Measurements from ENCODE around the gene ZNF446.
"Not testable (repeated sequence)": the region's sequence is repeated elsewhere in the genome, so short reads cannot be mapped to it uniquely, and the experiment has no call there.

ZNF446 gene

GRCh38 chr19:58483776-58484175, 7.6 kb downstream of the ZNF446 start:
- no peak for DNase-seq (ENCODE audit: extremely low read depth, insufficient read length)

GRCh38 chr19:58484349-58484748, 8.2 kb downstream of the ZNF446 start:
- TF ChIP-seq, protein P1, sequence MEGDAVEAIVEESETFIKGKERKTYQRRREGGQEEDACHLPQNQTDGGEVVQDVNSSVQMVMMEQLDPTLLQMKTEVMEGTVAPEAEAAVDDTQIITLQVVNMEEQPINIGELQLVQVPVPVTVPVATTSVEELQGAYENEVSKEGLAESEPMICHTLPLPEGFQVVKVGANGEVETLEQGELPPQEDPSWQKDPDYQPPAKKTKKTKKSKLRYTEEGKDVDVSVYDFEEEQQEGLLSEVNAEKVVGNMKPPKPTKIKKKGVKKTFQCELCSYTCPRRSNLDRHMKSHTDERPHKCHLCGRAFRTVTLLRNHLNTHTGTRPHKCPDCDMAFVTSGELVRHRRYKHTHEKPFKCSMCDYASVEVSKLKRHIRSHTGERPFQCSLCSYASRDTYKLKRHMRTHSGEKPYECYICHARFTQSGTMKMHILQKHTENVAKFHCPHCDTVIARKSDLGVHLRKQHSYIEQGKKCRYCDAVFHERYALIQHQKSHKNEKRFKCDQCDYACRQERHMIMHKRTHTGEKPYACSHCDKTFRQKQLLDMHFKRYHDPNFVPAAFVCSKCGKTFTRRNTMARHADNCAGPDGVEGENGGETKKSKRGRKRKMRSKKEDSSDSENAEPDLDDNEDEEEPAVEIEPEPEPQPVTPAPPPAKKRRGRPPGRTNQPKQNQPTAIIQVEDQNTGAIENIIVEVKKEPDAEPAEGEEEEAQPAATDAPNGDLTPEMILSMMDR (IDR thresholded peaks at IDR 0.05; ENCODE audit: insufficient read depth, low read length, poor library complexity, severe bottlenecking), result peak; percentile 11
- H3K27me3 ChIP-seq (replicated peaks; ENCODE audit: control insufficient read depth, insufficient read depth, low read length); H3K4me3 ChIP-seq (replicated peaks; ENCODE audit: low read depth, low read length); H3K36me3 ChIP-seq (ENCODE audit: control insufficient read depth, insufficient read depth, low read length); DNase-seq (ENCODE audit: extremely low read depth, insufficient read length): not testable (repeated sequence)

More at GRCh38 chr19:58483776-58484175, 7.6 kb downstream of the ZNF446 start:
- TF ChIP-seq, protein P1 (IDR thresholded peaks at IDR 0.05; ENCODE audit: insufficient read depth, low read length, poor library complexity, severe bottlenecking), result no peak
- Histone ChIP-seq H3K4me3 (replicated peaks; ENCODE audit: low read depth, low read length) (no peak overlapping the region), H3K27me3 (replicated peaks; ENCODE audit: control insufficient read depth, insufficient read depth, low read length) (no peaks in the 10 kb centered on the region), H3K36me3 (ENCODE audit: control insufficient read depth, insufficient read depth, low read length) (peaks cover 6% of the 10 kb centered on the region; the same call in 1 of the 2 replicates)

DNA sequence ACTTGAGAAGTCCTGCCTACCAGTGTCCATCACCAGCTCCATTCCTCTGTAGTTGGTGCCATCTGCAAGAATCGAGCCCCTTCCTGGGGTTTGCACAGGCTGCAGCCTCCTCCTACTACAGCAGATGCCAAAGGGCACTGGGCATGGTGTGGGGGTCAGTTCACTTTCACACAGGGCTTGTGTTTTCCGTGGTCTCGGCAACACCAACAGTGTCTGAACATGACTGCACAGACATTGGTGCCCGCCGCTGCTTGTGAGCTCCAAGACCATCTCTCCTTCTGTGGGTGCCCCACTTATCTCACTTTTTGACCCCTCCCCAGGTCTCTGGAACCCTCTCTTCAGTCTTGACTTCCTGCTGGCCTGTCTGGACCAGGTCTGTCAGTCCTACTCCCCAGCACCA, 15.2 kb downstream of the ZNF446 start:
- no peaks in the 10 kb centered on the region for H3K36me3 ChIP-seq (ENCODE audit: control insufficient read depth, insufficient read depth, low read length)
- TF ChIP-seq, protein P1 (IDR thresholded peaks at IDR 0.05; ENCODE audit: insufficient read depth, low read length, poor library complexity, severe bottlenecking), result no peak
- no peaks in the 10 kb centered on the region for H3K27me3 ChIP-seq (replicated peaks; ENCODE audit: control insufficient read depth, insufficient read depth, low read length)
- H3K4me3 ChIP-seq (replicated peaks; ENCODE audit: low read depth, low read length), result no peak overlapping the region
- no peak for DNase-seq (ENCODE audit: extremely low read depth, insufficient read length)

- no peak for DNase-seq (ENCODE audit: extremely low read depth, insufficient read length)
- H3K36me3 ChIP-seq (ENCODE audit: control insufficient read depth, insufficient read depth, low read length), result no peaks in the 10 kb centered on the region
- no peak overlapping the region for H3K4me3 ChIP-seq (replicated peaks; ENCODE audit: low read depth, low read length)
- no peaks in the 10 kb centered on the region for H3K27me3 ChIP-seq (replicated peaks; ENCODE audit: control insufficient read depth, insufficient read depth, low read length)
- TF ChIP-seq, protein P1 (IDR thresholded peaks at IDR 0.05; ENCODE audit: insufficient read depth, low read length, poor library complexity, severe bottlenecking), result no peak
These were observed 16.1 kb downstream of the ZNF446 start for GRCh38 chr19:58492265-58492664.

DNA sequence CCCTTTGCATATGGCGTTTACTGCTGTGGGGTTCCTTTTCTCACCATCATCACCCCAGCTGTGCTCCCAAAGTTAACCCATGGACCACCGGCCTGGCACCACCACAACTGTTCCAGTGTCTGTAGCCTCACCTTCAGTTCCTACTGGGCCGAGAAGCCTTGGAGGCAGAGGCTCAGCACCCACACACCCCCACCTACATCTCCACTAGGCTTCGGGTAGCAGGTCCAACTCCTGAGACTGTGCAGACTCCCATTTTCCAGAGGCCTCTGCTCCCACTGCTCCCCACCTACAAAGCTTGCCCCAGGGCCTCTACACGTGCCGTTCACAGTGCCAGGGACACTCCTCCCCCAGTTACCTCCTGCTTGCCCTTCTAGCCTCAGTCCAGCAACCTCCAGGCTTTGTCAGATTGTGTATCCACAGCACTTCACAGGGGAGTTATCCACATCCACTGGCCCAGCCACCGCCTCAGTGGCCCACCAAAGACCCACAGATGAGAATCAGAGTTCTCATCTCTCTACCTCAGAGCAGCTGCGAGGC, 21.6 kb downstream of the ZNF446 start:
- DNase-seq (ENCODE audit: extremely low read depth, insufficient read length), result no peak
- H3K4me3 ChIP-seq (replicated peaks; ENCODE audit: low read depth, low read length), result no peak overlapping the region
- TF ChIP-seq, protein P1 (IDR thresholded peaks at IDR 0.05; ENCODE audit: insufficient read depth, low read length, poor library complexity, severe bottlenecking), result no peak
- no peaks in the 10 kb centered on the region for H3K36me3 ChIP-seq (ENCODE audit: control insufficient read depth, insufficient read depth, low read length)
- no peaks in the 10 kb centered on the region for H3K27me3 ChIP-seq (replicated peaks; ENCODE audit: control insufficient read depth, insufficient read depth, low read length)
